HEK293 (cell line): ENCODE data around the gene CADM1.

Source experiments
- CTCF ChIA-PET: fragments of 350-600 bp; formaldehyde crosslinking; extraction: SDS; loops from one replicate; lab custom pipeline; 2021; ENCODE audit warnings: antibody characterized with exemption; lab: Yijun Ruan, JAX
- POLR2A ChIA-PET: fragments of 300-600 bp; formaldehyde crosslinking; extraction: SDS; loops from one replicate; lab custom pipeline; 2020; ENCODE audit warnings: antibody characterized with exemption, inconsistent platforms; lab: Yijun Ruan, JAX
- H3K27ac ChIP-seq: fragments of 200-500 bp; sonication (Bioruptor generic); 2 replicates; pipeline ENCODE4 v1.5.1; 2014; ENCODE audit warnings: low read depth, low read length, control low read depth, inconsistent platforms; ENCODE audit errors: extremely low read depth
- H3K36me3 ChIP-seq, 2 experiments: fragments of 200-500 bp in 1 of 2; sonication (Bioruptor generic) in 1 of 2; 1 replicate in 1 of 2; 2 replicates in 1 of 2; pipeline ENCODE4 v1.5.1; 2014 to 2017; ENCODE audit warnings: inconsistent platforms in 2 of 2, low read length in 2 of 2; ENCODE audit not compliant: control insufficient read depth in 2 of 2, insufficient read depth in 1 of 2
- H3K4me1 ChIP-seq: fragments of 200-500 bp; sonication (Bioruptor generic); 2 replicates; pipeline ENCODE4 v1.5.1; 2014; ENCODE audit warnings: mild to moderate bottlenecking, low read length, inconsistent platforms; ENCODE audit not compliant: control insufficient read depth, insufficient read depth
- H3K4me3 ChIP-seq: 2 replicates; pipeline ENCODE4 v1.5.1; 2011; ENCODE audit warnings: low read depth, mild to moderate bottlenecking, control low read depth, low read length, moderate library complexity
- H3K9me3 ChIP-seq: fragments of 200-500 bp; sonication (Bioruptor generic); 2 replicates; pipeline ENCODE4 v1.5.1; 2014; ENCODE audit warnings: low read depth, low read length, inconsistent platforms; ENCODE audit not compliant: control insufficient read depth, insufficient read depth
- BCL11A ChIP-seq: fragments of 450-650 bp; formaldehyde crosslinking; IDR thresholded peaks from 2 replicates; pipeline ENCODE4 v1.5.1; 2016; ENCODE audit warnings: low read depth, missing biosample characterization, missing genetic modification characterization
- BCL11B ChIP-seq: fragments of 450-650 bp; formaldehyde crosslinking; IDR thresholded peaks from 2 replicates; pipeline ENCODE4 v1.5.1; 2016; ENCODE audit warnings: low read depth, missing biosample characterization, missing genetic modification characterization
- GFI1B ChIP-seq: fragments of 450-650 bp; formaldehyde crosslinking; IDR thresholded peaks from 2 replicates; pipeline ENCODE4 v1.5.1; 2016; ENCODE audit warnings: missing biosample characterization, missing genetic modification characterization
- HOXD13 ChIP-seq: sonication (generic); formaldehyde crosslinking; IDR thresholded peaks from 2 replicates; pipeline ENCODE4 v1.8.0; 2022; ENCODE audit warnings: missing genetic modification reagents, borderline replicate concordance
- OSR2 ChIP-seq: fragments of 450-650 bp; formaldehyde crosslinking; IDR thresholded peaks from 2 replicates; pipeline ENCODE4 v1.5.1; 2016; ENCODE audit warnings: missing biosample characterization, missing genetic modification characterization
- SCRT1 ChIP-seq: fragments of 450-650 bp; formaldehyde crosslinking; IDR thresholded peaks from 2 replicates; pipeline ENCODE4 v1.5.1; 2016; ENCODE audit warnings: missing biosample characterization, missing genetic modification characterization, borderline replicate concordance
- SCRT2 ChIP-seq: fragments of 450-650 bp; formaldehyde crosslinking; IDR thresholded peaks from 2 replicates; pipeline ENCODE4 v1.5.1; 2016; ENCODE audit warnings: missing biosample characterization, missing genetic modification characterization
- SETDB1 ChIP-seq: IDR thresholded peaks from one replicate; pipeline ENCODE4 v1.6.1; 2017; ENCODE audit warnings: mild to moderate bottlenecking, low read length, moderate library complexity, mixed read lengths; ENCODE audit not compliant: insufficient read length
- SP3 ChIP-seq: fragments of 450-650 bp; formaldehyde crosslinking; IDR thresholded peaks from 2 replicates; pipeline ENCODE4 v1.5.1; 2016; ENCODE audit warnings: missing biosample characterization, missing genetic modification characterization
- TCF7L2 ChIP-seq: IDR thresholded peaks from 2 replicates; pipeline ENCODE4 v1.6.1; 2011; ENCODE audit warnings: low read depth, mild to moderate bottlenecking, inconsistent platforms, low read length, moderate library complexity, borderline replicate concordance
- ZBTB48 ChIP-seq: fragments of 450-650 bp; formaldehyde crosslinking; IDR thresholded peaks from 2 replicates; pipeline ENCODE4 v1.5.1; 2016; ENCODE audit warnings: missing biosample characterization, missing genetic modification characterization
- ZIC2 ChIP-seq: fragments of 450-650 bp; formaldehyde crosslinking; IDR thresholded peaks from 2 replicates; pipeline ENCODE4 v1.5.1; 2016; ENCODE audit warnings: missing biosample characterization, missing genetic modification characterization
- ZNF114 ChIP-seq: fragments of 450-650 bp; formaldehyde crosslinking; IDR thresholded peaks from 2 replicates; pipeline ENCODE4 v1.5.0; 2017; ENCODE audit warnings: missing biosample characterization, missing genetic modification characterization
- ZNF121 ChIP-seq: fragments of 450-650 bp; formaldehyde crosslinking; IDR thresholded peaks from 2 replicates; pipeline ENCODE4 v1.5.1; 2016; ENCODE audit warnings: missing biosample characterization, missing genetic modification characterization
- ZNF140 ChIP-seq: fragments of 450-650 bp; formaldehyde crosslinking; IDR thresholded peaks from 2 replicates; pipeline ENCODE4 v1.5.1; 2016; ENCODE audit warnings: missing biosample characterization, missing genetic modification characterization
- ZNF416 ChIP-seq: fragments of 450-650 bp; formaldehyde crosslinking; IDR thresholded peaks from 2 replicates; pipeline ENCODE4 v1.5.1; 2016; ENCODE audit warnings: missing biosample characterization, missing genetic modification characterization
- ZNF514 ChIP-seq: fragments of 450-650 bp; formaldehyde crosslinking; IDR thresholded peaks from 2 replicates; pipeline ENCODE4 v1.5.1; 2016; ENCODE audit warnings: missing biosample characterization, missing genetic modification characterization
- ZNF621 ChIP-seq: fragments of 450-650 bp; formaldehyde crosslinking; IDR thresholded peaks from 2 replicates; pipeline ENCODE4 v1.5.1; 2017; ENCODE audit warnings: missing biosample characterization, missing genetic modification characterization
- ZNF624 ChIP-seq: fragments of 450-650 bp; formaldehyde crosslinking; IDR thresholded peaks from 2 replicates; pipeline ENCODE4 v1.5.1; 2017; ENCODE audit warnings: missing biosample characterization, missing genetic modification characterization
- ZNF654 ChIP-seq: fragments of 450-650 bp; formaldehyde crosslinking; IDR thresholded peaks from 2 replicates; pipeline ENCODE4 v1.5.1; 2016; ENCODE audit warnings: low read depth, missing biosample characterization, missing genetic modification characterization
- ZNF768 ChIP-seq: fragments of 450-650 bp; formaldehyde crosslinking; IDR thresholded peaks from 2 replicates; pipeline ENCODE4 v1.5.1; 2018; ENCODE audit warnings: missing biosample characterization, mild to moderate bottlenecking, missing genetic modification characterization
- ZSCAN30 ChIP-seq: fragments of 450-650 bp; IDR thresholded peaks from 2 replicates; pipeline ENCODE4 v1.5.1; 2018; ENCODE audit warnings: missing biosample characterization, mild to moderate bottlenecking, missing genetic modification characterization, moderate library complexity
- TF ChIP-seq, protein P1 (sequence below): fragments of 450-650 bp; formaldehyde crosslinking; IDR thresholded peaks from 2 replicates; pipeline ENCODE4 v1.5.1; 2016; ENCODE audit warnings: missing biosample characterization, missing genetic modification characterization
- TF ChIP-seq, protein P2 (sequence below): fragments of 450-650 bp; formaldehyde crosslinking; IDR thresholded peaks from 2 replicates; pipeline ENCODE4 v1.5.1; 2016; ENCODE audit warnings: missing biosample characterization, missing genetic modification characterization

CADM1 gene

DNA sequence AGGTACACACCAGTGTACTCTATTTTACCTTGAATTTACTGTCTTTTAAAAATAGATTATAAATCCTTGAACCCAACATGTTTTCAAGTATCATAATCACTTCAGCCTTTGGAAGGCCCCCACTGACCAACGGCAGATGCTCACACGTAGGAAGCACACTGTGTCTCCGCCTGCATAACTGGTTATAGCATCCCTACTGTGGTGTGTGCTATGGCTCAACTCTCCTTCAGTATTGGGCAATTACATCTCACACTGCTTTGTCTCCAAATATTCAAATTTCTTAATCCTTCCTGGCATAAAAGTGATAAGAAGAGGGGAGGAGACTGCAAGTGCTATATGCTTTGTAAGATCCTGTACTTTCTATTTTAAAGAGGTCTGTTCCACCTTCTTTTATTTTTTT, 165.7 kb downstream of the CADM1 start:
- no peak overlapping the region for H3K4me3 ChIP-seq
- no peaks in the 10 kb centered on the region for H3K9me3 ChIP-seq
- CTCF ChIA-PET, result no interaction called here
- H3K27ac ChIP-seq, result no peak overlapping the region
- POLR2A ChIA-PET, result no interaction called here
- H3K36me3 ChIP-seq, result no peaks in the 10 kb centered on the region
- TF ChIP-seq SCRT1 (no peak), ZNF140 (no peak), BCL11B (tag by site-specific recombination) (no peak), OSR2 (no peak), HOXD13 (CRISPR knock-in tag) (no peak), GFI1B (no peak), SP3 (no peak), ZSCAN30 (tag by site-specific recombination) (no peak)
- TF ChIP-seq, protein P1, sequence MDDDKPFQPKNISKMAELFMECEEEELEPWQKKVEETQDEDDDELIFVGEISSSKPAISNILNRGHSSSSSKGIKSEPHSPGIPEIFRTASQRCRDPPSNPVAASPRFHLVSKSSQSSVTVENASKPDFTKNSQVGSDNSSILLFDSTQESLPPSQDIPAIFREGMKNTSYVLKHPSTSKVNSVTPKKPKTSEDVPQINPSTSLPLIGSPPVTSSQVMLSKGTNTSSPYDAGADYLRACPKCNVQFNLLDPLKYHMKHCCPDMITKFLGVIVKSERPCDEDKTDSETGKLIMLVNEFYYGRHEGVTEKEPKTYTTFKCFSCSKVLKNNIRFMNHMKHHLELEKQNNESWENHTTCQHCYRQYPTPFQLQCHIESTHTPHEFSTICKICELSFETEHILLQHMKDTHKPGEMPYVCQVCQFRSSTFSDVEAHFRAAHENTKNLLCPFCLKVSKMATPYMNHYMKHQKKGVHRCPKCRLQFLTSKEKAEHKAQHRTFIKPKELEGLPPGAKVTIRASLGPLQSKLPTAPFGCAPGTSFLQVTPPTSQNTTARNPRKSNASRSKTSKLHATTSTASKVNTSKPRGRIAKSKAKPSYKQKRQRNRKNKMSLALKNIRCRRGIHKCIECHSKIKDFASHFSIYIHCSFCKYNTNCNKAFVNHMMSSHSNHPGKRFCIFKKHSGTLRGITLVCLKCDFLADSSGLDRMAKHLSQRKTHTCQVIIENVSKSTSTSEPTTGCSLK (tag by site-specific recombination), result no peak
- no peaks in the 10 kb centered on the region for H3K4me1 ChIP-seq

- CTCF ChIA-PET, result interaction anchor here (0.6 to 3.0 kb wide), 15 partner anchors 10 to 738 kb away, joined by 3 to 27 read pairs (median 4); no protein-coding TSS in a partner anchor
- Histone ChIP-seq H3K36me3 (peaks cover 0 to 3% of the 10 kb centered on the region in 2 experiments; a peak in 1 of 3 replicates), H3K9me3 (no peaks in the 10 kb centered on the region), H3K4me1 (no peaks in the 10 kb centered on the region)
- TF ChIP-seq SP3, result no peak
- peak; percentile 61 for TF ChIP-seq SETDB1
- TF ChIP-seq TCF7L2, result peak; percentile 17; the same call in 1 of the 2 replicates
- peak; percentile 66 for TF ChIP-seq ZNF654 (tag by site-specific recombination)
- peak; percentile 36; the same call in 1 of the 2 replicates for TF ChIP-seq SCRT2 (tag by site-specific recombination)
- TF ChIP-seq SCRT1, result peak; percentile 49
- TF ChIP-seq, all 188 proteins: peak for 5
- no peak overlapping the region for H3K27ac ChIP-seq
- POLR2A ChIA-PET, result interaction anchor here (1.0 kb wide), 1 partner anchor 169 kb away, joined by 4 read pairs; the partner anchor contains the start of gene CADM1
- H3K4me3 ChIP-seq, result no peak overlapping the region
Measured at GRCh38 chr11:115334932-115335788, 169.1 kb downstream of the CADM1 start.

GRCh38 chr11:115333949-115334348, 170.3 kb downstream of the CADM1 start:
- POLR2A ChIA-PET, result no interaction called here
- Histone ChIP-seq H3K27ac (no peak overlapping the region), H3K4me1 (no peaks in the 10 kb centered on the region), H3K9me3 (no peaks in the 10 kb centered on the region), H3K36me3 (peaks cover 0 to 11% of the 10 kb centered on the region in 2 experiments; a peak in 1 of 3 replicates), H3K4me3 (no peak overlapping the region)
- TF ChIP-seq ZNF624 (tag by site-specific recombination) (no peak), ZNF768 (no peak), ZNF416 (no peak), SETDB1 (no peak), ZNF514 (no peak), ZBTB48 (tag by site-specific recombination) (no peak), ZNF621 (tag by site-specific recombination) (no peak), ZIC2 (no peak), ZNF114 (tag by site-specific recombination) (no peak), BCL11A (tag by site-specific recombination) (no peak), ZNF121 (tag by site-specific recombination) (no peak)
- TF ChIP-seq, protein P2, sequence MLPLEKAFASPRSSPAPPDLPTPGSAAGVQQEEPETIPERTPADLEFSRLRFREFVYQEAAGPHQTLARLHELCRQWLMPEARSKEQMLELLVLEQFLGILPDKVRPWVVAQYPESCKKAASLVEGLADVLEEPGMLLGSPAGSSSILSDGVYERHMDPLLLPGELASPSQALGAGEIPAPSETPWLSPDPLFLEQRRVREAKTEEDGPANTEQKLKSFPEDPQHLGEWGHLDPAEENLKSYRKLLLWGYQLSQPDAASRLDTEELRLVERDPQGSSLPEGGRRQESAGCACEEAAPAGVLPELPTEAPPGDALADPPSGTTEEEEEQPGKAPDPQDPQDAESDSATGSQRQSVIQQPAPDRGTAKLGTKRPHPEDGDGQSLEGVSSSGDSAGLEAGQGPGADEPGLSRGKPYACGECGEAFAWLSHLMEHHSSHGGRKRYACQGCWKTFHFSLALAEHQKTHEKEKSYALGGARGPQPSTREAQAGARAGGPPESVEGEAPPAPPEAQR (tag by site-specific recombination), result no peak
- CTCF ChIA-PET, result interaction anchor here (0.5 to 3.0 kb wide), 9 partner anchors 9 to 255 kb away, joined by 3 to 27 read pairs (median 3); no protein-coding TSS in a partner anchor
